ENCODE results near the gene MYNN.
"Not testable (repeated sequence)": the region's sequence is repeated elsewhere in the genome, so short reads cannot be mapped to it uniquely, and the experiment has no call there.

MYNN gene

GRCh38 chr3:169772897-169773816 is at the start of gene MYNN:
Gene MYNN, plus strand, starts transcription at chr3:169773396. Its CDS starts 900 bp downstream, at chr3:169774296.
- DNase-seq = peak; percentile 96

GRCh38 chr3:169731857-169732256 is 41.3 kb upstream of the MYNN start:
- not testable (repeated sequence) for DNase-seq

- DNase-seq = no peak
Measured at GRCh38 chr3:169739067-169739466, 34.1 kb upstream of the MYNN start.

GRCh38 chr3:169744366-169745054 is 28.7 kb upstream of the MYNN start:
- DNase-seq = no peak

- DNase-seq = no peak
Measured at GRCh38 chr3:169746924-169747323, 26.3 kb upstream of the MYNN start.

GRCh38 chr3:169748670-169749069 is 24.5 kb upstream of the MYNN start:
- no peak for DNase-seq

- no peak for DNase-seq
Measured at GRCh38 chr3:169750665-169751064, 22.5 kb upstream of the MYNN start.

- DNase-seq = no peak
Measured at GRCh38 chr3:169751875-169752274, 21.3 kb upstream of the MYNN start.

GRCh38 chr3:169754711-169755110 is 18.5 kb upstream of the MYNN start:
- no peak for DNase-seq

- no peak for DNase-seq
Measured at GRCh38 chr3:169755488-169755887, 17.7 kb upstream of the MYNN start.

GRCh38 chr3:169758359-169758994 is 14.7 kb upstream of the MYNN start:
- no peak for DNase-seq

- DNase-seq = no peak
Measured at GRCh38 chr3:169759256-169759655, 13.9 kb upstream of the MYNN start.

- no peak for DNase-seq
Measured at GRCh38 chr3:169760479-169760878, 12.7 kb upstream of the MYNN start.

- peak; percentile 71 for DNase-seq
Measured at GRCh38 chr3:169764312-169764881, 8.8 kb upstream of the MYNN start.

- DNase-seq = peak; percentile 96
Measured at GRCh38 chr3:169764882-169765612, 8.1 kb upstream of the MYNN start, which contains the start of gene TERC. Gene TERC, minus strand, starts transcription at chr3:169765060.

GRCh38 chr3:169769287-169770181 is 3.7 kb upstream of the MYNN start, which contains the start of gene ACTRT3:
Gene ACTRT3, minus strand, starts transcription at chr3:169769561. Its CDS starts 41 bp downstream, at chr3:169769520.
- peak; percentile 81 for DNase-seq

- DNase-seq = peak; percentile 74
Measured at GRCh38 chr3:169771497-169772304, 1.5 kb upstream of the MYNN start.

GRCh38 chr3:169772305-169772896 is 795 bp upstream of the MYNN start:
- DNase-seq = peak; percentile 86

- DNase-seq = no peak
Measured at GRCh38 chr3:169774186-169774585, 990 bp downstream of the MYNN start.

- no peak for DNase-seq
Measured at GRCh38 chr3:169777822-169778221, 4.6 kb downstream of the MYNN start.

Data from left hindlimb (tissue), 1 donor.